T-cell (primary cell): ENCODE data around the gene ITPR3. TPM values are rescaled to one million over a fixed set of nuclear protein-coding genes. Genes with fewer than 3 reads are reported as not detected.

Experiments
- ATAC-seq, 4 experiments: fragments of 200-7000 bp in 3 of 4; fragments of 150-1000 bp in 1 of 4; cut with Tn5 transposase; replicated peaks in 1 of 4; 1 replicate in 3 of 4; 2 replicates in 1 of 4; pipeline ENCODE4 v1.10.0; 2021; ENCODE audit warnings: moderate library complexity in 3 of 4, mild to moderate bottlenecking in 2 of 4, moderate number of reproducible peaks in 1 of 4
- CTCF ChIA-PET, 2 donors: fragments of 300-600 bp; sonication (Branson Sonifier 250); formaldehyde crosslinking; loops; one replicate each; lab custom pipeline; 2022; ENCODE audit warnings: antibody characterized with exemption in 2 of 2; lab: Charles Lee
- POLR2A ChIA-PET, 2 donors: fragments of 300-600 bp; sonication (Branson Sonifier 250); formaldehyde crosslinking; loops; one replicate each; lab custom pipeline; 2022; ENCODE audit warnings: antibody characterized with exemption in 2 of 2; lab: Charles Lee
- DNase-seq, 35 experiments: peaks; one replicate each; pipeline versions ENCODE4 v3.0.0 to v3.0.0-alpha.2; 2013 to 2023
- H3K27ac ChIP-seq: one replicate; pipeline ENCODE4 v1.5.1; 2013; ENCODE audit warnings: low read length
- H3K27me3 ChIP-seq, 2 experiments: replicated peaks in 1 of 2; 1 replicate in 1 of 2; 2 replicates in 1 of 2; pipeline versions ENCODE4 v1.6.1 to v1.7.0; 2013; ENCODE audit warnings: low read length in 1 of 2, mixed read lengths in 1 of 2; ENCODE audit not compliant: control insufficient read depth in 2 of 2, insufficient read depth in 2 of 2; ENCODE audit errors: extremely low read depth in 1 of 2
- H3K36me3 ChIP-seq, 2 donors: 1 replicate in 1 of 2; 2 replicates in 1 of 2; pipeline versions ENCODE4 v1.6.1 to v1.7.0; 2013; ENCODE audit warnings: low read length in 1 of 2; ENCODE audit not compliant: control insufficient read depth in 2 of 2, insufficient read depth in 1 of 2; ENCODE audit errors: extremely low read depth in 1 of 2
- H3K4me1 ChIP-seq, 2 experiments: 1 replicate in 1 of 2; 2 replicates in 1 of 2; pipeline versions ENCODE4 v1.6.1 to v1.7.0; 2013; ENCODE audit warnings: low read length in 2 of 2, mixed read lengths in 1 of 2; ENCODE audit not compliant: insufficient read depth in 2 of 2, control insufficient read depth in 1 of 2; ENCODE audit errors: extremely low read depth in 1 of 2
- H3K4me3 ChIP-seq, 2 donors: 1 replicate in 1 of 2; 2 replicates in 1 of 2; pipeline versions ENCODE4 v1.5.1 to v1.7.0; 2013; ENCODE audit warnings: mild to moderate bottlenecking in 2 of 2, low read length in 1 of 2, moderate library complexity in 1 of 2; ENCODE audit not compliant: control insufficient read depth in 1 of 2; ENCODE audit errors: extremely low read depth in 1 of 2
- H3K9me3 ChIP-seq: 2 replicates; pipeline ENCODE4 v1.7.0; 2013
- H3K27ac Mint-ChIP-seq, 2 donors: one replicate each; pipeline ENCODE4 v1.8.0; 2020 to 2021; ENCODE audit warnings: mild to moderate bottlenecking in 2 of 2, mixed read lengths in 2 of 2
- H3K27me3 Mint-ChIP-seq, 2 donors: one replicate each; pipeline ENCODE4 v1.8.0; 2021 to 2022; ENCODE audit warnings: mixed read lengths in 2 of 2
- H3K36me3 Mint-ChIP-seq: one replicate; pipeline ENCODE4 v1.8.0; 2021; ENCODE audit warnings: mixed read lengths
- H3K4me1 Mint-ChIP-seq, 3 donors: one replicate each; pipeline ENCODE4 v1.8.0; 2020 to 2022; ENCODE audit warnings: mixed read lengths in 3 of 3, mild to moderate bottlenecking in 1 of 3
- H3K4me3 Mint-ChIP-seq, 3 donors: one replicate each; pipeline ENCODE4 v1.8.0; 2020 to 2022; ENCODE audit warnings: mild to moderate bottlenecking in 3 of 3, mixed read lengths in 3 of 3, moderate library complexity in 3 of 3
- H3K9me3 Mint-ChIP-seq, 3 donors: one replicate each; pipeline ENCODE4 v1.8.0; 2020 to 2022; ENCODE audit warnings: mixed read lengths in 3 of 3
- WGBS: methylation state at CpG from one replicate; pipeline ENCODE4 v1.1.5; 2013; ENCODE audit warnings: missing lambda C conversion rate; ENCODE audit not compliant: insufficient coverage; 5-methylcytosine and 5-hydroxymethylcytosine counted together
- total RNA-seq, 35 experiments: library from RNA in 6 of 35; stranded (reverse) in 6 of 35; fragments of 120-200 nt in 1 of 35; gene quantifications; one replicate each; pipeline versions ENCODE4 v1.2.1 to v1.2.4 and lab custom pipeline; 2013 to 2026

Gene ITPR3
- total RNA-seq, 5 donors from 2014 or later (not counting 1 experiment from before 2014, with no cell fraction given): 49.2 to 63.6 (median 62.4) TPM

GRCh38 chr6:33613146-33613794, 7.9 kb upstream of the ITPR3 start:
- Histone ChIP-seq H3K4me3 (no peak overlapping the region), H3K27ac (no peak overlapping the region), H3K4me1 (peaks cover 6 to 14% of the 10 kb centered on the region in 2 experiments), H3K9me3 (no peaks in the 10 kb centered on the region), H3K36me3 (no peaks in the 10 kb centered on the region), H3K27me3 (peaks cover 0 to 24% of the 10 kb centered on the region in 2 experiments)
- H3K9me3 Mint-ChIP-seq: no peaks in the 10 kb centered on the region
- H3K27me3 Mint-ChIP-seq: no peaks in the 10 kb centered on the region
- CTCF ChIA-PET: interaction anchor here in 1 of 2 donors (0.6 kb wide), 1 partner anchor 98 kb away, joined by 3 read pairs; the partner anchor contains the start of gene UQCC2
- DNase-seq: no peak
- no peak for ATAC-seq
- WGBS: 71% methylated on average over 6 of the region's 8 CpGs
- no peak overlapping the region for H3K27ac Mint-ChIP-seq
- peaks cover 6 to 20% (median 11%) of the 10 kb centered on the region in 3 donors for H3K4me1 Mint-ChIP-seq
- H3K36me3 Mint-ChIP-seq: no peaks in the 10 kb centered on the region
- no peak overlapping the region for H3K4me3 Mint-ChIP-seq
- POLR2A ChIA-PET: no interaction called here

DNA sequence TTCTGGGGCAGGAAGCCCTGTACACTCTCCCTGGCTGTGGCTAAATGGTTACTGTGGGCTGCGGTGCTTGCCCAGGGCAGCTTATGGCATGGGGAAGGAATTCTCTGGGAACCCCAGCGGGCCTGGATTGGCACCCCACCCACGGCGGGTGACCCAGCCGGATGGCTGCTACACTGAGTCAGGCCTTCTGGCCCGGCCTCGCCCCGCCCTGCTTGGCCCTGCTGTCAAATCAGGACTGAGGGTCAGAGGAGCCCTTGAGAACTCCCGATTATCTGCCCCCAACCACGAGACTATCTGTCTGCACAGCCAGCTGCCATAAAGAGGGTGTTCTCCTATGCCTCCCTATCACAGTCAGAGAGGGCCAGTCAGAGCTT, 7.3 kb upstream of the ITPR3 start:
- 87% methylated on average over 9 of the region's 10 CpGs for WGBS
- Histone ChIP-seq H3K27me3 (peaks cover 0 to 19% of the 10 kb centered on the region in 2 experiments), H3K27ac (no peak overlapping the region), H3K9me3 (no peaks in the 10 kb centered on the region), H3K36me3 (no peaks in the 10 kb centered on the region), H3K4me1 (peaks cover 6 to 16% of the 10 kb centered on the region in 2 experiments), H3K4me3 (no peak overlapping the region)
- no peaks in the 10 kb centered on the region for H3K36me3 Mint-ChIP-seq
- ChIA-PET POLR2A (no interaction called here), CTCF (interaction anchor here in 1 of 2 donors (0.6 kb wide), 1 partner anchor 97 kb away, joined by 3 read pairs; the partner anchor contains the start of gene UQCC2)
- H3K4me3 Mint-ChIP-seq: no peak overlapping the region
- H3K27ac Mint-ChIP-seq: no peak overlapping the region
- DNase-seq (no peak), ATAC-seq (no peak)
- peaks cover 8 to 25% (median 13%) of the 10 kb centered on the region in 3 donors for H3K4me1 Mint-ChIP-seq
- H3K27me3 Mint-ChIP-seq: no peaks in the 10 kb centered on the region
- no peaks in the 10 kb centered on the region for H3K9me3 Mint-ChIP-seq

- no peak for ATAC-seq
- CTCF ChIA-PET: interaction anchor here in 1 of 2 donors (0.6 kb wide), 1 partner anchor 95 kb away, joined by 4 read pairs; no protein-coding TSS in a partner anchor
Measured at GRCh38 chr6:33616113-33616512, 5.0 kb upstream of the ITPR3 start.

GRCh38 chr6:33616913-33617312, 4.2 kb upstream of the ITPR3 start:
- Mint-ChIP-seq H3K4me3 (peak overlapping the region in 1 of 3 donors; percentile 17), H3K27me3 (no peaks in the 10 kb centered on the region), H3K27ac (peak overlapping the region in 1 of 2 donors; percentile 66), H3K4me1 (peaks cover 22 to 43% (median 25%) of the 10 kb centered on the region in 3 donors), H3K36me3 (no peaks in the 10 kb centered on the region), H3K9me3 (no peaks in the 10 kb centered on the region)
- H3K4me1 ChIP-seq: peaks cover 12 to 35% of the 10 kb centered on the region in 2 experiments
- H3K36me3 ChIP-seq: no peaks in the 10 kb centered on the region
- no peak overlapping the region for H3K4me3 ChIP-seq
- peak in 1 of 4 experiments; percentile 26 for ATAC-seq
- peaks cover 0 to 3% of the 10 kb centered on the region in 2 experiments for H3K27me3 ChIP-seq
- no peak overlapping the region for H3K27ac ChIP-seq
- ChIA-PET CTCF (no interaction called here), POLR2A (no interaction called here)
- peak in 1 of 35 experiments; percentile 52 for DNase-seq
- H3K9me3 ChIP-seq: no peaks in the 10 kb centered on the region
- 33% methylated on average over 1 of the region's 4 CpGs for WGBS

More at GRCh38 chr6:33616113-33616512, 5.0 kb upstream of the ITPR3 start:
- peaks cover 12 to 30% of the 10 kb centered on the region in 2 experiments for H3K4me1 ChIP-seq
- H3K27me3 ChIP-seq: peaks cover 0 to 8% of the 10 kb centered on the region in 2 experiments
- POLR2A ChIA-PET: no interaction called here
- no peaks in the 10 kb centered on the region for H3K27me3 Mint-ChIP-seq
- WGBS: no CpG with 5 or more reads among the region's 2 CpGs
- no peak overlapping the region for H3K27ac ChIP-seq
- H3K9me3 ChIP-seq: no peaks in the 10 kb centered on the region
- no peaks in the 10 kb centered on the region for H3K9me3 Mint-ChIP-seq
- no peaks in the 10 kb centered on the region for H3K36me3 ChIP-seq
- no peak for DNase-seq
- H3K4me3 Mint-ChIP-seq: peak overlapping the region in 1 of 3 donors; percentile 17
- no peak overlapping the region for H3K4me3 ChIP-seq
- H3K4me1 Mint-ChIP-seq: peaks cover 22 to 42% (median 25%) of the 10 kb centered on the region in 3 donors
- H3K27ac Mint-ChIP-seq: peak overlapping the region in 1 of 2 donors; percentile 11
- no peaks in the 10 kb centered on the region for H3K36me3 Mint-ChIP-seq

- Mint-ChIP-seq H3K4me1 (peaks cover 46 to 57% (median 49%) of the 10 kb centered on the region in 3 donors), H3K36me3 (peaks cover under 1% of the 10 kb centered on the region), H3K27me3 (no peaks in the 10 kb centered on the region), H3K9me3 (no peaks in the 10 kb centered on the region), H3K4me3 (peak overlapping the region; percentile 92 to 95 (median 94)), H3K27ac (peak overlapping the region; percentile 91 to 93)
- Histone ChIP-seq H3K9me3 (no peaks in the 10 kb centered on the region), H3K36me3 (peaks cover 1 to 7% of the 10 kb centered on the region in 2 donors), H3K4me3 (no peak overlapping the region), H3K4me1 (peaks cover 21 to 59% of the 10 kb centered on the region in 2 experiments), H3K27me3 (no peaks in the 10 kb centered on the region), H3K27ac (peak overlapping the region; percentile 76)
- WGBS: 80% methylated on average over 1 of the region's 5 CpGs
- ChIA-PET CTCF (interaction anchor here in 1 of 2 donors (0.8 kb wide), 1 partner anchor 37 kb away, joined by 4 read pairs; no protein-coding TSS in a partner anchor), POLR2A (no interaction called here)
- DNase-seq (no peak), ATAC-seq (no peak)
Measured at GRCh38 chr6:33619166-33619840, 1.8 kb upstream of the ITPR3 start.
